ENCODE results near the gene TSPAN15.
"Not testable (repeated sequence)": the region's sequence is repeated elsewhere in the genome, so short reads cannot be mapped to it uniquely, and the experiment has no call there.

TSPAN15 gene

GRCh38 chr10:69449841-69450240, 1.4 kb upstream of the TSPAN15 start:
- DNase-seq: peak; percentile 59

- DNase-seq: not testable (repeated sequence)
Observed at GRCh38 chr10:69450395-69450794, 870 bp upstream of the TSPAN15 start.

GRCh38 chr10:69451784-69452251, 553 bp downstream of the TSPAN15 start:
- no peak for DNase-seq

- no peak for DNase-seq
Observed at GRCh38 chr10:69452676-69453415, 1.6 kb downstream of the TSPAN15 start.

GRCh38 chr10:69453795-69454194, 2.5 kb downstream of the TSPAN15 start:
- DNase-seq: no peak

GRCh38 chr10:69455006-69455763, 3.9 kb downstream of the TSPAN15 start:
- no peak for DNase-seq

GRCh38 chr10:69456880-69457693, 5.8 kb downstream of the TSPAN15 start:
- no peak for DNase-seq

- DNase-seq: no peak
Observed at GRCh38 chr10:69457771-69458237, 6.5 kb downstream of the TSPAN15 start.

- DNase-seq: no peak
Observed at GRCh38 chr10:69458430-69459100, 7.3 kb downstream of the TSPAN15 start.

GRCh38 chr10:69459101-69459790, 8.0 kb downstream of the TSPAN15 start:
- DNase-seq: no peak

- DNase-seq: no peak
Observed at GRCh38 chr10:69459893-69460575, 8.8 kb downstream of the TSPAN15 start.

- DNase-seq: no peak
Observed at GRCh38 chr10:69460576-69461242, 9.4 kb downstream of the TSPAN15 start.

- no peak for DNase-seq
Observed at GRCh38 chr10:69461243-69462025, 10.2 kb downstream of the TSPAN15 start.

- DNase-seq: no peak
Observed at GRCh38 chr10:69463886-69464285, 12.6 kb downstream of the TSPAN15 start.

- no peak for DNase-seq
Observed at GRCh38 chr10:69464401-69464800, 13.1 kb downstream of the TSPAN15 start.

- DNase-seq: peak; percentile 19
Observed at GRCh38 chr10:69464801-69465401, 13.6 kb downstream of the TSPAN15 start.

GRCh38 chr10:69465457-69466157, 14.3 kb downstream of the TSPAN15 start:
- peak; percentile 22 for DNase-seq

GRCh38 chr10:69466158-69466490, 14.9 kb downstream of the TSPAN15 start:
- no peak for DNase-seq

GRCh38 chr10:69466689-69467088, 15.4 kb downstream of the TSPAN15 start:
- no peak for DNase-seq
